Measurements from ENCODE around the gene CDK12.

CDK12 gene

DNA sequence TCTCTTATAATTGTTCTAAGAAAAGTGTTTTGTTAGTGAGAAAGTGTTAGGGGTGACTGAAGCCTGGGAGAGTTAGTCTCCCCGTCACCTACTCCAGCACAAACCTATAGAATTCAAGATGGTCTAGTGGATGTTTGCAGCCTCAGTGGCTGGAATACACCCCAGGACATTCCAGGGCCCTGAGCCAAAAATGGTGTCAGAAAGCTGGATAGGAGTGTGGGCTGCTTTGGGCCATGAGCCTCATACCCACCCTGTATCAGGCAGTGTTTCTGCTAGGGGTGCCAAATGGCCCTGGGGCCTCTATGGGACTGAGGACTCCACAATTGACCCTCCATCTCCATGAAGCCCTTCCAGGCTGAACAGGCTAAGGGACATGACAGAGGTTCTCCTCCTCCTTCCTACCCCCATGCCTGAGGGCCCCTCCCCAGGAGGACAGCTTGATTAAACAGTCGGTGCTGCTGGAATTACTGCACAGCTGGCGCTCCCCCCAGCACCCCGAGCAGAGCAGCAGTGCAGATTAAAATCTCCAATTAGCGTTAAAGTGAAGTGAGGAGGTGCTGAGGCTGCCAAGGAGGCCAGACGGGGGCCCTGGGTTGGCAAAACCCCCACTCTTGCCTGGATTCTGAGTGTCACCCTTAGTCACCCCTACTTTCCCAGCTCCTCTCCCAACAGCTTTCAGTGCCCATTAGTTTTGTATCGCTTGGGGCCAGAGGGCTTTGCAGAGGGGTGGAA is 87.4 kb downstream of the CDK12 start:
- TF ChIP-seq, protein P1, sequence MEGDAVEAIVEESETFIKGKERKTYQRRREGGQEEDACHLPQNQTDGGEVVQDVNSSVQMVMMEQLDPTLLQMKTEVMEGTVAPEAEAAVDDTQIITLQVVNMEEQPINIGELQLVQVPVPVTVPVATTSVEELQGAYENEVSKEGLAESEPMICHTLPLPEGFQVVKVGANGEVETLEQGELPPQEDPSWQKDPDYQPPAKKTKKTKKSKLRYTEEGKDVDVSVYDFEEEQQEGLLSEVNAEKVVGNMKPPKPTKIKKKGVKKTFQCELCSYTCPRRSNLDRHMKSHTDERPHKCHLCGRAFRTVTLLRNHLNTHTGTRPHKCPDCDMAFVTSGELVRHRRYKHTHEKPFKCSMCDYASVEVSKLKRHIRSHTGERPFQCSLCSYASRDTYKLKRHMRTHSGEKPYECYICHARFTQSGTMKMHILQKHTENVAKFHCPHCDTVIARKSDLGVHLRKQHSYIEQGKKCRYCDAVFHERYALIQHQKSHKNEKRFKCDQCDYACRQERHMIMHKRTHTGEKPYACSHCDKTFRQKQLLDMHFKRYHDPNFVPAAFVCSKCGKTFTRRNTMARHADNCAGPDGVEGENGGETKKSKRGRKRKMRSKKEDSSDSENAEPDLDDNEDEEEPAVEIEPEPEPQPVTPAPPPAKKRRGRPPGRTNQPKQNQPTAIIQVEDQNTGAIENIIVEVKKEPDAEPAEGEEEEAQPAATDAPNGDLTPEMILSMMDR (IDR thresholded peaks at IDR 0.05; ENCODE audit: control insufficient read depth, insufficient read depth, low read depth, low read length, missing control alignments): no peak
- no peak for DNase-seq (ENCODE audit: low read depth)
- no peak overlapping the region for H3K4me3 ChIP-seq (ENCODE audit: control insufficient read depth, low read depth, low read length)

GRCh38 chr17:39549747-39550573 is 88.7 kb downstream of the CDK12 start:
- DNase-seq (ENCODE audit: low read depth): no peak
- H3K4me3 ChIP-seq (ENCODE audit: control insufficient read depth, low read depth, low read length): no peak overlapping the region
- TF ChIP-seq, protein P1 (IDR thresholded peaks at IDR 0.05; ENCODE audit: control insufficient read depth, insufficient read depth, low read depth, low read length, missing control alignments): no peak

GRCh38 chr17:39551879-39552278 is 90.6 kb downstream of the CDK12 start:
- DNase-seq (ENCODE audit: low read depth): no peak
- H3K4me3 ChIP-seq (ENCODE audit: control insufficient read depth, low read depth, low read length): no peak overlapping the region
- TF ChIP-seq, protein P1 (IDR thresholded peaks at IDR 0.05; ENCODE audit: control insufficient read depth, insufficient read depth, low read depth, low read length, missing control alignments): no peak

GRCh38 chr17:39553341-39553945 is 92.2 kb downstream of the CDK12 start:
- TF ChIP-seq, protein P1 (IDR thresholded peaks at IDR 0.05; ENCODE audit: control insufficient read depth, insufficient read depth, low read depth, low read length, missing control alignments): no peak
- peak; percentile 13 for DNase-seq (ENCODE audit: low read depth)
- H3K4me3 ChIP-seq (ENCODE audit: control insufficient read depth, low read depth, low read length): no peak overlapping the region

GRCh38 chr17:39555368-39555767 is 94.1 kb downstream of the CDK12 start:
- no peak overlapping the region for H3K4me3 ChIP-seq (ENCODE audit: control insufficient read depth, low read depth, low read length)
- no peak for DNase-seq (ENCODE audit: low read depth)
- TF ChIP-seq, protein P1 (IDR thresholded peaks at IDR 0.05; ENCODE audit: control insufficient read depth, insufficient read depth, low read depth, low read length, missing control alignments): no peak

DNA sequence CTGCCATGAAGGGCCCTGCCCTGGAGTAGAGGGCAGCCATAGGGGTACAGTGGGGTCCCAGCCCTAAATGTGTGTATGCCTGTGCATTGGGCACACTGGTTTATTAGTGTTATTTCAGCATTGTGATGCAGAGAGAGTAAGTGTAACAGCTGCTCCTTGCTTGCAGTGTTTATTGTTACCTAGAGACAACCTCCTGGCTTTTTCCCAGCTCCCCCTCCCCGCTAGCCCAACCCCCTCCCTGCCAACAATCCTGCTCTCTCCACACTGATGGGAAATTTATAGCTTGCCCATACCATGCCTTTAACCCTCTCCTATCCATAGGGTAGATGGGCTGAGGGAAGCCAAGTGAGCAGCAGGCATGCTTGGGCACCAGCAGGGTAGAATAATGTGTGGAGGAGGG is 95.1 kb downstream of the CDK12 start:
- no peak overlapping the region for H3K4me3 ChIP-seq (ENCODE audit: control insufficient read depth, low read depth, low read length)
- TF ChIP-seq, protein P1 (IDR thresholded peaks at IDR 0.05; ENCODE audit: control insufficient read depth, insufficient read depth, low read depth, low read length, missing control alignments): no peak
- no peak for DNase-seq (ENCODE audit: low read depth)

Data from AG09309 (cell line).